Astrocyte (in vitro differentiated cells and primary cell): ENCODE data around the gene PRDM2. TPM values are rescaled to one million over a fixed set of nuclear protein-coding genes. Genes with fewer than 3 reads are reported as not detected.

Experiments
- DNase-seq: peaks from one replicate; pipeline ENCODE4 v3.0.0-alpha.2; 2010; ENCODE audit warnings: low read depth
- FAIRE-seq: peaks from 2 replicates; lab custom pipeline; 2011; peaks lifted over from hg19 to GRCh38; lab: Jason Lieb, UNC
- H2AFZ ChIP-seq: 2 replicates; pipeline ENCODE4 v1.6.0; 2012; ENCODE audit warnings: low read depth, low read length, inconsistent platforms
- H3K27ac ChIP-seq: 2 replicates; pipeline ENCODE4 v1.5.1; 2011; ENCODE audit warnings: low read depth, low read length, inconsistent platforms
- H3K27me3 ChIP-seq: 2 replicates; pipeline ENCODE4 v1.6.0; 2011; ENCODE audit warnings: low read length, inconsistent platforms; ENCODE audit not compliant: insufficient read depth
- H3K36me3 ChIP-seq: 2 replicates; pipeline ENCODE4 v1.5.1; 2011; ENCODE audit warnings: low read length, inconsistent platforms; ENCODE audit not compliant: insufficient read depth
- H3K4me1 ChIP-seq: 2 replicates; pipeline ENCODE4 v1.5.1; 2011; ENCODE audit warnings: low read length, inconsistent platforms; ENCODE audit not compliant: insufficient read depth
- H3K4me2 ChIP-seq: 2 replicates; pipeline ENCODE4 v1.6.0; 2012; ENCODE audit warnings: low read length, inconsistent platforms
- H3K4me3 ChIP-seq: 2 replicates; pipeline ENCODE4 v1.5.1; 2011; ENCODE audit warnings: low read depth, mild to moderate bottlenecking, low read length, inconsistent platforms; ENCODE audit not compliant: insufficient read depth
- H3K79me2 ChIP-seq: 2 replicates; pipeline ENCODE4 v1.6.0; 2012; ENCODE audit warnings: mild to moderate bottlenecking, low read length, inconsistent platforms; ENCODE audit not compliant: insufficient read depth
- H3K9ac ChIP-seq: 2 replicates; pipeline ENCODE4 v1.6.0; 2012; ENCODE audit warnings: mild to moderate bottlenecking, low read length, inconsistent platforms
- H3K9me3 ChIP-seq: 2 replicates; pipeline ENCODE4 v1.5.1; 2012; ENCODE audit warnings: low read depth, mild to moderate bottlenecking, low read length, inconsistent platforms; ENCODE audit not compliant: insufficient read depth
- H4K20me1 ChIP-seq: 2 replicates; pipeline ENCODE4 v1.6.0; 2012; ENCODE audit warnings: low read length, inconsistent platforms; ENCODE audit not compliant: insufficient read depth
- H3K27ac Mint-ChIP-seq: one replicate; pipeline ENCODE4 v1.8.0; 2021; ENCODE audit warnings: mild to moderate bottlenecking, mixed read lengths; ENCODE audit not compliant: unreplicated experiment
- H3K27me3 Mint-ChIP-seq: one replicate; pipeline ENCODE4 v1.8.0; 2021; ENCODE audit warnings: low read depth, mixed read lengths; ENCODE audit not compliant: unreplicated experiment
- H3K36me3 Mint-ChIP-seq: one replicate; pipeline ENCODE4 v1.8.0; 2021; ENCODE audit warnings: low read depth, mixed read lengths; ENCODE audit not compliant: unreplicated experiment
- H3K4me1 Mint-ChIP-seq: one replicate; pipeline ENCODE4 v1.8.0; 2021; ENCODE audit warnings: low read depth, mixed read lengths; ENCODE audit not compliant: unreplicated experiment
- H3K4me3 Mint-ChIP-seq: one replicate; pipeline ENCODE4 v1.8.0; 2021; ENCODE audit warnings: mild to moderate bottlenecking, moderate library complexity, mixed read lengths; ENCODE audit not compliant: unreplicated experiment
- H3K9me3 Mint-ChIP-seq: one replicate; pipeline ENCODE4 v1.8.0; 2021; ENCODE audit warnings: mild to moderate bottlenecking, mixed read lengths; ENCODE audit not compliant: unreplicated experiment
- CTCF ChIP-seq: IDR thresholded peaks from 2 replicates; pipeline ENCODE4 v1.5.1; 2011; ENCODE audit warnings: low read depth, mild to moderate bottlenecking, inconsistent platforms, low read length, moderate library complexity; ENCODE audit not compliant: insufficient read depth
- EZH2 ChIP-seq: IDR thresholded peaks from 2 replicates; pipeline ENCODE4 v1.6.1; 2012; ENCODE audit warnings: mild to moderate bottlenecking, low read length, inconsistent platforms; ENCODE audit not compliant: insufficient read depth
- total RNA-seq: library from RNA; stranded (reverse); gene quantifications from 2 replicates; pipeline ENCODE4 v1.2.1, GENCODE V29; 2021

PRDM2 gene
- total RNA-seq, 1 donor from 2014 or later = 49.0 TPM

- Histone ChIP-seq H3K4me1 (no peaks in the 10 kb centered on the region), H4K20me1 (peaks cover 87% of the 10 kb centered on the region), H3K9me3 (no peaks in the 10 kb centered on the region), H3K9ac (no peak overlapping the region), H3K4me2 (no peak overlapping the region), H3K27ac (no peak overlapping the region), H3K27me3 (no peaks in the 10 kb centered on the region), H3K36me3 (peaks cover 21% of the 10 kb centered on the region), H3K4me3 (no peak overlapping the region), H3K79me2 (peaks cover 84% of the 10 kb centered on the region), H2AFZ (no peak overlapping the region)
- Mint-ChIP-seq H3K27ac (no peak overlapping the region), H3K36me3 (peaks cover 12% of the 10 kb centered on the region), H3K4me1 (peaks cover 2% of the 10 kb centered on the region), H3K9me3 (no peaks in the 10 kb centered on the region), H3K4me3 (no peak overlapping the region), H3K27me3 (no peaks in the 10 kb centered on the region)
- TF ChIP-seq CTCF (no peak), EZH2 (no peak)
- DNase-seq = no peak
- FAIRE-seq = no peak
Measured at GRCh38 chr1:13775459-13775858, 75.5 kb downstream of the PRDM2 start.

- Mint-ChIP-seq H3K27me3 (no peaks in the 10 kb centered on the region), H3K27ac (no peak overlapping the region), H3K4me3 (no peak overlapping the region), H3K4me1 (peaks cover 2% of the 10 kb centered on the region), H3K9me3 (no peaks in the 10 kb centered on the region), H3K36me3 (peaks cover 12% of the 10 kb centered on the region)
- FAIRE-seq (no peak), DNase-seq (no peak)
- H3K27me3 ChIP-seq = no peaks in the 10 kb centered on the region
- H3K4me2 ChIP-seq = no peak overlapping the region
- H3K36me3 ChIP-seq = peaks cover 22% of the 10 kb centered on the region
- no peak overlapping the region for H3K27ac ChIP-seq
- H3K4me3 ChIP-seq = no peak overlapping the region
- H3K9me3 ChIP-seq = no peaks in the 10 kb centered on the region
- H3K9ac ChIP-seq = no peak overlapping the region
- H3K4me1 ChIP-seq = no peaks in the 10 kb centered on the region
- TF ChIP-seq EZH2 (no peak), CTCF (no peak)
- H2AFZ ChIP-seq = no peak overlapping the region
- H3K79me2 ChIP-seq = peaks cover 80% of the 10 kb centered on the region
- peaks cover 87% of the 10 kb centered on the region for H4K20me1 ChIP-seq
Measured at GRCh38 chr1:13775916-13776315, 75.9 kb downstream of the PRDM2 start.

- H3K36me3 Mint-ChIP-seq = peaks cover 24% of the 10 kb centered on the region
- no peak overlapping the region for H3K27ac Mint-ChIP-seq
- no peak overlapping the region for H3K4me3 Mint-ChIP-seq
- DNase-seq (no peak), FAIRE-seq (no peak)
- Histone ChIP-seq H3K9ac (no peak overlapping the region), H3K27me3 (no peaks in the 10 kb centered on the region), H3K9me3 (no peaks in the 10 kb centered on the region), H3K4me1 (peaks cover 16% of the 10 kb centered on the region), H3K4me2 (no peak overlapping the region), H3K27ac (no peak overlapping the region), H3K4me3 (no peak overlapping the region), H3K36me3 (peaks cover 21% of the 10 kb centered on the region), H4K20me1 (peaks cover 89% of the 10 kb centered on the region), H3K79me2 (peaks cover 72% of the 10 kb centered on the region), H2AFZ (no peak overlapping the region)
- no peaks in the 10 kb centered on the region for H3K9me3 Mint-ChIP-seq
- TF ChIP-seq CTCF (no peak), EZH2 (no peak)
- H3K27me3 Mint-ChIP-seq = no peaks in the 10 kb centered on the region
- H3K4me1 Mint-ChIP-seq = peaks cover 21% of the 10 kb centered on the region
Measured at GRCh38 chr1:13778431-13778830, 78.4 kb downstream of the PRDM2 start.
